Hepatocyte (in vitro differentiated cells): ENCODE data around the gene TRMT2A. TPM values are rescaled to one million over a fixed set of nuclear protein-coding genes. Genes with fewer than 3 reads are reported as not detected.
A peak's percentile ranks its signal among the peaks of the same experiment; 100 is the strongest.

Source experiments
- DNase-seq: peaks from one replicate; pipeline ENCODE4 v3.0.0-alpha.2; 2016; ENCODE audit warnings: low spot score
- H2AFZ ChIP-seq: fragments of 200-600 bp; sonication (generic); 2 replicates; pipeline ENCODE4 v1.6.0; 2016; ENCODE audit warnings: antibody characterized with exemption, mild to moderate bottlenecking
- H3K27ac ChIP-seq: fragments of 200-600 bp; sonication (generic); 2 replicates; pipeline ENCODE4 v1.5.1; 2016; ENCODE audit warnings: mild to moderate bottlenecking
- H3K27me3 ChIP-seq: fragments of 200-600 bp; sonication (generic); 2 replicates; pipeline ENCODE4 v1.6.1; 2016
- H3K36me3 ChIP-seq: fragments of 200-600 bp; sonication (generic); replicated peaks from 2 replicates; pipeline ENCODE4 v1.5.1; 2016; ENCODE audit warnings: low read depth; ENCODE audit not compliant: insufficient read depth
- H3K4me1 ChIP-seq: fragments of 200-600 bp; sonication (generic); 2 replicates; pipeline ENCODE4 v1.5.1; 2016; ENCODE audit warnings: mild to moderate bottlenecking, moderate library complexity; ENCODE audit not compliant: insufficient read depth
- H3K4me2 ChIP-seq: fragments of 200-600 bp; sonication (generic); 2 replicates; pipeline ENCODE4 v1.6.0; 2016
- H3K4me3 ChIP-seq: fragments of 200-600 bp; sonication (generic); 2 replicates; pipeline ENCODE4 v1.5.1; 2016; ENCODE audit warnings: mild to moderate bottlenecking
- H3K79me2 ChIP-seq: fragments of 200-600 bp; sonication (generic); 2 replicates; pipeline ENCODE4 v1.6.0; 2017; ENCODE audit warnings: mild to moderate bottlenecking
- H3K9me2 ChIP-seq: fragments of 200-600 bp; sonication (generic); replicated peaks from 2 replicates; pipeline ENCODE4 v1.6.0; 2017; ENCODE audit warnings: mild to moderate bottlenecking; ENCODE audit not compliant: insufficient read depth
- H3K9me3 ChIP-seq: fragments of 200-600 bp; sonication (generic); 2 replicates; pipeline ENCODE4 v1.5.1; 2016; ENCODE audit warnings: low read depth, mild to moderate bottlenecking
- H4K20me1 ChIP-seq: fragments of 200-600 bp; sonication (generic); 2 replicates; pipeline ENCODE4 v1.6.0; 2016; ENCODE audit warnings: mild to moderate bottlenecking; ENCODE audit not compliant: insufficient read depth, poor library complexity, severe bottlenecking
- EZH2 ChIP-seq: fragments of 200-600 bp; sonication (generic); IDR thresholded peaks from 2 replicates; pipeline ENCODE4 v1.6.1; 2016; ENCODE audit warnings: antibody characterized with exemption, mild to moderate bottlenecking, borderline replicate concordance
- EZH2phosphoT487 ChIP-seq: fragments of 200-600 bp; sonication (generic); IDR thresholded peaks from one replicate; pipeline ENCODE4 v1.6.1; 2018; ENCODE audit warnings: antibody characterized with exemption, mild to moderate bottlenecking, low read depth, moderate library complexity; ENCODE audit not compliant: unreplicated experiment, severe bottlenecking
- WGBS: methylation state at CpG from one replicate; pipeline ENCODE4 v1.1.6; 2016; ENCODE audit warnings: low lambda C conversion rate; ENCODE audit errors: missing lambda C conversion rate; 5-methylcytosine and 5-hydroxymethylcytosine counted together
- microRNA counts: library from miRNA; unstranded; fragments of <30 nt; microRNA quantifications from one replicate; lab custom pipeline; 2017
- microRNA-seq: library from miRNA; unstranded; fragments of <30 nt; microRNA quantifications from one replicate; pipeline ENCODE4, GENCODE V29; 2017
- polyA plus RNA-seq: library from polyadenylated mRNA; unstranded; fragments of >200 nt; fragmentation: Nextera tagmentation; extraction: Ambion mirVana; gene quantifications from 2 replicates; pipeline ENCODE4 v1.2.1, GENCODE V29; 2016
- small RNA-seq: library from RNA; depleted of rRNA; stranded (forward); fragments of <200 nt; gene quantifications from one replicate; pipeline ENCODE3, GENCODE V24; 2014
- total RNA-seq: library from RNA; depleted of rRNA; stranded (reverse); fragments of >200 nt; gene quantifications from 2 replicates; pipeline ENCODE4 v1.2.3, GENCODE V29; 2014
- TF ChIP-seq, protein P1 (sequence below): fragments of 200-600 bp; sonication (generic); IDR thresholded peaks from 2 replicates; pipeline ENCODE4 v1.5.1; 2016; ENCODE audit warnings: antibody characterized with exemption, mild to moderate bottlenecking; ENCODE audit not compliant: poor library complexity

TRMT2A gene
- total and polyA plus RNA-seq, 2 experiments from 2014 or later = 34.4 to 65.1 TPM

- no peaks in the 10 kb centered on the region for H3K36me3 ChIP-seq
- DNase-seq = no peak
- no peaks in the 10 kb centered on the region for H3K27me3 ChIP-seq
- H3K4me2 ChIP-seq = no peak overlapping the region
- peak overlapping the region; percentile 51 for H3K27ac ChIP-seq
- no peaks in the 10 kb centered on the region for H4K20me1 ChIP-seq
- H3K4me3 ChIP-seq = no peak overlapping the region
- H3K9me3 ChIP-seq = no peaks in the 10 kb centered on the region
- H2AFZ ChIP-seq = no peak overlapping the region
- 91% methylated on average over 15 of the region's 18 CpGs for WGBS
- H3K79me2 ChIP-seq = no peaks in the 10 kb centered on the region
- H3K9me2 ChIP-seq = no peaks in the 10 kb centered on the region
- H3K4me1 ChIP-seq = no peaks in the 10 kb centered on the region
- no peak for TF ChIP-seq EZH2phosphoT487
- TF ChIP-seq, protein P1, sequence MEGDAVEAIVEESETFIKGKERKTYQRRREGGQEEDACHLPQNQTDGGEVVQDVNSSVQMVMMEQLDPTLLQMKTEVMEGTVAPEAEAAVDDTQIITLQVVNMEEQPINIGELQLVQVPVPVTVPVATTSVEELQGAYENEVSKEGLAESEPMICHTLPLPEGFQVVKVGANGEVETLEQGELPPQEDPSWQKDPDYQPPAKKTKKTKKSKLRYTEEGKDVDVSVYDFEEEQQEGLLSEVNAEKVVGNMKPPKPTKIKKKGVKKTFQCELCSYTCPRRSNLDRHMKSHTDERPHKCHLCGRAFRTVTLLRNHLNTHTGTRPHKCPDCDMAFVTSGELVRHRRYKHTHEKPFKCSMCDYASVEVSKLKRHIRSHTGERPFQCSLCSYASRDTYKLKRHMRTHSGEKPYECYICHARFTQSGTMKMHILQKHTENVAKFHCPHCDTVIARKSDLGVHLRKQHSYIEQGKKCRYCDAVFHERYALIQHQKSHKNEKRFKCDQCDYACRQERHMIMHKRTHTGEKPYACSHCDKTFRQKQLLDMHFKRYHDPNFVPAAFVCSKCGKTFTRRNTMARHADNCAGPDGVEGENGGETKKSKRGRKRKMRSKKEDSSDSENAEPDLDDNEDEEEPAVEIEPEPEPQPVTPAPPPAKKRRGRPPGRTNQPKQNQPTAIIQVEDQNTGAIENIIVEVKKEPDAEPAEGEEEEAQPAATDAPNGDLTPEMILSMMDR = no peak
- TF ChIP-seq EZH2 = no peak
Measured at GRCh38 chr22:20062043-20062765, 54.8 kb downstream of the TRMT2A start.

MicroRNAs encoded within 50 kb of the gene (microRNA counts, 767-probe panel; counts per million panel counts)
- microRNA hsa-miR-1306-3p (lab: Ali Mortazavi, UCI) = not detected

Small RNAs within 50 kb of the gene (microRNA-seq; reads per million reads assigned to microRNA genes)
- not detected for gene MIR6816

Small RNAs within 50 kb of the gene (small RNA-seq; reads per million reads assigned to genes)
- gene MIR6816 = not detected
- gene RF00017 = not detected
- not detected for gene RF00599

Other genes with a start within 250 kb of the TRMT2A start
- gene COMT, start 175.5 kb downstream of the TRMT2A start, total RNA-seq = 74.5 and 78.2 TPM in 2 replicates
- 129 and 153 TPM in 2 replicates for gene COMT, start 175.5 kb downstream of the TRMT2A start, polyA plus RNA-seq
- 0.60 TPM in 1 of 2 replicates, not detected in the other for gene TXNRD2, start 175.4 kb downstream of the TRMT2A start, total RNA-seq
- gene TXNRD2, start 175.4 kb downstream of the TRMT2A start, polyA plus RNA-seq = 1.6 and 2.1 TPM in 2 replicates
- 21.6 and 32.5 TPM in 2 replicates for gene ARVCF, start 100.4 kb downstream of the TRMT2A start, total RNA-seq
- 23.8 and 25.8 TPM in 2 replicates for gene ARVCF, start 100.4 kb downstream of the TRMT2A start, polyA plus RNA-seq
- 21.4 and 26.2 TPM in 2 replicates for gene TANGO2, start 96.1 kb downstream of the TRMT2A start, total RNA-seq
- gene TANGO2, start 96.1 kb downstream of the TRMT2A start, polyA plus RNA-seq = 20.8 and 24.4 TPM in 2 replicates
- 18.3 and 22.0 TPM in 2 replicates for gene DGCR8, start 37.0 kb downstream of the TRMT2A start, total RNA-seq
- 10.8 and 12.2 TPM in 2 replicates for gene DGCR8, start 37.0 kb downstream of the TRMT2A start, polyA plus RNA-seq
- 223 and 227 TPM in 2 replicates for gene RANBP1, start 1.1 kb downstream of the TRMT2A start, total RNA-seq
- 189 and 192 TPM in 2 replicates for gene RANBP1, start 1.1 kb downstream of the TRMT2A start, polyA plus RNA-seq
- gene ZDHHC8, start 14.6 kb upstream of the TRMT2A start, total RNA-seq = 4.5 and 9.6 TPM in 2 replicates
- 65.1 and 72.7 TPM in 2 replicates for gene ZDHHC8, start 14.6 kb upstream of the TRMT2A start, polyA plus RNA-seq
- gene CCDC188, start 33.8 kb upstream of the TRMT2A start, total RNA-seq = not detected in 2 replicates
- not detected in 2 replicates for gene CCDC188, start 33.8 kb upstream of the TRMT2A start, polyA plus RNA-seq
- 7.9 and 12.8 TPM in 2 replicates for gene RTN4R, start 151.1 kb upstream of the TRMT2A start, total RNA-seq
- 16.9 and 18.9 TPM in 2 replicates for gene RTN4R, start 151.1 kb upstream of the TRMT2A start, polyA plus RNA-seq
- gene DGCR6L, start 202.8 kb upstream of the TRMT2A start, total RNA-seq = 49.8 and 55.1 TPM in 2 replicates
- gene DGCR6L, start 202.8 kb upstream of the TRMT2A start, polyA plus RNA-seq = 93.4 and 99.0 TPM in 2 replicates